PC-3 (cell line): ENCODE results near the gene COX10. TPM values are rescaled to one million over a fixed set of nuclear protein-coding genes. Genes with fewer than 3 reads are reported as not detected.
"Not testable (repeated sequence)": the region's sequence is repeated elsewhere in the genome, so short reads cannot be mapped to it uniquely, and the experiment has no call there.

Source experiments
- ATAC-seq: fragments of 200-7000 bp; cut with Tn5 transposase; 2 replicates; pipeline ENCODE4 v1.9.1; 2020; ENCODE audit warnings: mild to moderate bottlenecking, moderate library complexity
- BruUV-seq: library from RNA; stranded (reverse); fragments of 400-500 nt; replicated peaks from 2 replicates; lab custom pipeline; 2021; lab: Mats Ljungman, UMichigan
- CTCF ChIA-PET: fragments of 300-600 bp; sonication (Branson Sonifier 250); formaldehyde crosslinking; loops from one replicate; lab custom pipeline; 2022; ENCODE audit warnings: antibody characterized with exemption; lab: Charles Lee
- POLR2A ChIA-PET: fragments of 300-600 bp; sonication (Branson Sonifier 250); formaldehyde crosslinking; loops from one replicate; lab custom pipeline; 2022; ENCODE audit warnings: antibody characterized with exemption; ENCODE audit not compliant: unreplicated experiment; lab: Charles Lee
- DNase-seq: peaks from one replicate; pipeline ENCODE4 v3.0.0-alpha.2; 2015
- H2AFZ ChIP-seq: fragments of 300-600 bp; sonication (generic); 2 replicates; pipeline ENCODE4 v1.6.0; 2016; ENCODE audit warnings: antibody characterized with exemption, low read length
- H3F3A ChIP-seq: fragments of 300-600 bp; sonication (generic); one replicate; pipeline ENCODE4 v1.6.0; 2017; ENCODE audit warnings: antibody characterized with exemption, low read length, control low read depth, mild to moderate bottlenecking; ENCODE audit not compliant: unreplicated experiment
- H3K27ac ChIP-seq: fragments of 300-600 bp; sonication (generic); 2 replicates; pipeline ENCODE4 v1.5.1; 2016; ENCODE audit warnings: mild to moderate bottlenecking, low read length
- H3K27me3 ChIP-seq: fragments of 300-600 bp; sonication (generic); 2 replicates; pipeline ENCODE4 v1.6.1; 2016; ENCODE audit warnings: low read length, mixed read lengths
- H3K36me3 ChIP-seq: fragments of 300-600 bp; sonication (generic); 2 replicates; pipeline ENCODE4 v1.6.1; 2016; ENCODE audit warnings: low read depth, mixed run types, low read length, mixed read lengths
- H3K4me1 ChIP-seq: fragments of 300-600 bp; sonication (generic); 2 replicates; pipeline ENCODE4 v1.5.1; 2016; ENCODE audit warnings: low read length; ENCODE audit not compliant: insufficient read depth
- H3K4me2 ChIP-seq: fragments of 300-600 bp; sonication (generic); 2 replicates; pipeline ENCODE4 v1.6.0; 2016; ENCODE audit warnings: low read length
- H3K4me3 ChIP-seq: fragments of 300-600 bp; sonication (generic); 2 replicates; pipeline ENCODE4 v1.5.1; 2016; ENCODE audit warnings: mild to moderate bottlenecking, low read length, mixed read lengths
- H3K79me2 ChIP-seq: fragments of 300-600 bp; sonication (generic); 2 replicates; pipeline ENCODE4 v1.6.1; 2017; ENCODE audit warnings: low read length, mixed read lengths
- H3K9ac ChIP-seq: fragments of 300-600 bp; sonication (generic); 2 replicates; pipeline ENCODE4 v1.6.0; 2016; ENCODE audit warnings: mild to moderate bottlenecking, low read length
- H3K9me2 ChIP-seq: fragments of 300-600 bp; sonication (generic); replicated peaks from 2 replicates; pipeline ENCODE4 v1.6.1; 2016; ENCODE audit warnings: mixed run types, low read length, mixed read lengths
- H3K9me3 ChIP-seq: fragments of 300-600 bp; sonication (generic); 2 replicates; pipeline ENCODE4 v1.6.1; 2016; ENCODE audit warnings: low read length, mixed read lengths
- H4K20me1 ChIP-seq: fragments of 300-600 bp; sonication (generic); 2 replicates; pipeline ENCODE4 v1.6.1; 2016; ENCODE audit warnings: low read length, mixed read lengths
- EZH2 ChIP-seq: fragments of 300-600 bp; sonication (generic); IDR thresholded peaks from one replicate; pipeline ENCODE4 v1.6.1; 2017; ENCODE audit warnings: antibody characterized with exemption, mild to moderate bottlenecking, low read length; ENCODE audit not compliant: unreplicated experiment
- EZH2phosphoT487 ChIP-seq: fragments of 300-600 bp; sonication (generic); IDR thresholded peaks from 2 replicates; pipeline ENCODE4 v1.6.1; 2018; ENCODE audit warnings: mild to moderate bottlenecking, antibody characterized with exemption, low read length, borderline replicate concordance
- intact Hi-C: fragments of 100-400 bp; cut with micrococcal nuclease; formaldehyde crosslinking; loops from 2 replicates; pipeline ENCODE4 v1.9.0; 2023
- total RNA-seq: library from RNA; depleted of rRNA; stranded (reverse); fragments of >200 nt; gene quantifications from 2 replicates; pipeline ENCODE4 v1.2.3, GENCODE V29; 2014
- TF ChIP-seq, protein P1 (sequence below): fragments of 300-600 bp; sonication (generic); conservative IDR thresholded peaks from 2 replicates; pipeline ENCODE4 v1.5.1; 2017; ENCODE audit warnings: antibody characterized with exemption, low read depth, mild to moderate bottlenecking, low read length

Gene COX10
- total RNA-seq, 1 experiment from 2014 or later = 34.7 TPM

DNA sequence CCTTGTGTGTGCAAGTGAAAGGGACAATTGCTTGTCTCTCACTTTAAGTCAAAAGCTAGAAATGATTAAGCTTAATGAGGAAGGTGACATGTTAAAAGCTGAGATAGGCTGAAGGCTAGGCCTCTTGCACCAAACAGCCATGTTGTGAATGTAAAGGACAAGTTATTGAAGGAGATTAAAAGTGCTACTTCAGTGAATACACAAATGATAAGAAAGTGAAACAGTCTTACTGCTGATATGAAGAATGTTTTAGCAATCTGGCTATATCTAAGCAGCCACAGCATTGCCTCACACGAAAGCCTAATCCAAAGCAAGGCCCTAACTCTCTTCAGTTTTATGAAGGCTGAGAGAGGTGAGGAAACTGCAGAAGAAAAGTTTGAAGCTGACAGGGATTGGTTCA, 96.3 kb downstream of the COX10 start:
- DNase-seq (no peak), ATAC-seq (no peak)
- BruUV-seq = no TSS peak
- peaks cover 24% of the 10 kb centered on the region; the same call in 1 of the 2 replicates for H3K36me3 ChIP-seq
- ChIA-PET CTCF (no interaction called here), POLR2A (no interaction called here)
- H3K27me3 ChIP-seq = no peaks in the 10 kb centered on the region
- no peak overlapping the region for H3K4me3 ChIP-seq
- intact Hi-C loops = no loop called here
- TF ChIP-seq EZH2 (no peak), EZH2phosphoT487 (no peak)
- TF ChIP-seq, protein P1, sequence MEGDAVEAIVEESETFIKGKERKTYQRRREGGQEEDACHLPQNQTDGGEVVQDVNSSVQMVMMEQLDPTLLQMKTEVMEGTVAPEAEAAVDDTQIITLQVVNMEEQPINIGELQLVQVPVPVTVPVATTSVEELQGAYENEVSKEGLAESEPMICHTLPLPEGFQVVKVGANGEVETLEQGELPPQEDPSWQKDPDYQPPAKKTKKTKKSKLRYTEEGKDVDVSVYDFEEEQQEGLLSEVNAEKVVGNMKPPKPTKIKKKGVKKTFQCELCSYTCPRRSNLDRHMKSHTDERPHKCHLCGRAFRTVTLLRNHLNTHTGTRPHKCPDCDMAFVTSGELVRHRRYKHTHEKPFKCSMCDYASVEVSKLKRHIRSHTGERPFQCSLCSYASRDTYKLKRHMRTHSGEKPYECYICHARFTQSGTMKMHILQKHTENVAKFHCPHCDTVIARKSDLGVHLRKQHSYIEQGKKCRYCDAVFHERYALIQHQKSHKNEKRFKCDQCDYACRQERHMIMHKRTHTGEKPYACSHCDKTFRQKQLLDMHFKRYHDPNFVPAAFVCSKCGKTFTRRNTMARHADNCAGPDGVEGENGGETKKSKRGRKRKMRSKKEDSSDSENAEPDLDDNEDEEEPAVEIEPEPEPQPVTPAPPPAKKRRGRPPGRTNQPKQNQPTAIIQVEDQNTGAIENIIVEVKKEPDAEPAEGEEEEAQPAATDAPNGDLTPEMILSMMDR = no peak
- H4K20me1 ChIP-seq = no peaks in the 10 kb centered on the region
- H3K27ac ChIP-seq = no peak overlapping the region
- H2AFZ ChIP-seq = no peak overlapping the region
- H3K79me2 ChIP-seq = no peaks in the 10 kb centered on the region
- H3F3A ChIP-seq = no peaks in the 10 kb centered on the region
- peaks cover 14% of the 10 kb centered on the region for H3K9me3 ChIP-seq
- H3K9ac ChIP-seq = no peak overlapping the region
- H3K4me2 ChIP-seq = no peak overlapping the region
- H3K4me1 ChIP-seq = no peaks in the 10 kb centered on the region
- H3K9me2 ChIP-seq = no peaks in the 10 kb centered on the region

DNA sequence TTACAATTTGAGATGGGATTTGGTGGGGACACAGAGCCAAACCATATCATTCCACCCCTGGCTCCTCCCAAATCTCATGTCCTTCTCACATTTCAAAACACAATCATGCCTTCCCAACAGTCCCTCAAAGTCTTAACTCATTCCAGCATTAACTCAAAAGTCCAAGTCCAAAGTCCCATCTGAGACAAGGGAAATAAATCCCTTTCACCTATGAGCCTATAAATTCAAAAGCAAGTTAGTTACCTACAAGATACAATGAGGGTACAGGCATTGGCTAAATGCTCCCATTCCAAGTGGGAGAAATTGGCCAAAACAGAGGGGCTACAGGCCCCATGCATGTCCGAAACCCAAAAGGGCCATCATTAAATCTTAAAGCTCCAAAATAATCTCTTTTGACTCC, 98.5 kb downstream of the COX10 start:
- H3K9ac ChIP-seq, H2AFZ ChIP-seq, H3K27ac ChIP-seq, H3K4me3 ChIP-seq, H3K27me3 ChIP-seq, BruUV-seq, H3K4me1 ChIP-seq, H3K79me2 ChIP-seq, H4K20me1 ChIP-seq, H3F3A ChIP-seq, POLR2A ChIA-PET, H3K9me2 ChIP-seq, intact Hi-C loops, ATAC-seq, CTCF ChIA-PET, H3K4me2 ChIP-seq, DNase-seq: not testable (repeated sequence)
- Histone ChIP-seq H3K36me3 (peaks cover 22% of the 10 kb centered on the region; the same call in 1 of the 2 replicates), H3K9me3 (peaks cover 14% of the 10 kb centered on the region)

DNA sequence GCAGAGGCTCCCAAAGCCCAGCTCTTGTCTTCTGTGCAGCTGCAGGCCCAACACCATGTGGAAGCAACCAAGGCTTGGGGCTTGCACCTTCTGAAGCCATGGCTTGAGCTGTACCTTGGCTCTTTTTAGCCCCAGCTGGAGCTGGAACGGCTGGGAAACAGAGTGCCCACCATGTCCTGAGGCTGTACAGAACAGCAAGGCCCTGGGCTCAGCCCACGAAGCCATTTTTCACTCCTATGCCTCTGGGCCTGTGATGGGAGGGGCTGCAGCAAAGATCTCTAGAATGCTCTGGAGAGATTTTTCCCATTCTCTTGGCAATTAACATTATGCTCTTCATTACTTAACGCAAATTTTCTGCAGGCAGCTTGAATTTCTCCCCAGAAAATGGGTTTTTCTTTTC, 99.3 kb downstream of the COX10 start:
- Histone ChIP-seq H3K27me3 (no peaks in the 10 kb centered on the region), H2AFZ (no peak overlapping the region), H3K9me3 (peaks cover 14% of the 10 kb centered on the region), H3K4me2 (no peak overlapping the region), H3K4me1 (no peaks in the 10 kb centered on the region), H3K9ac (no peak overlapping the region), H3K36me3 (peaks cover 22% of the 10 kb centered on the region; the same call in 1 of the 2 replicates), H3K4me3 (no peak overlapping the region), H3K9me2 (no peaks in the 10 kb centered on the region), H3K27ac (no peak overlapping the region), H4K20me1 (no peaks in the 10 kb centered on the region), H3K79me2 (no peaks in the 10 kb centered on the region), H3F3A (no peaks in the 10 kb centered on the region)
- DNase-seq (no peak), ATAC-seq (no peak)
- TF ChIP-seq EZH2phosphoT487 (no peak), EZH2 (no peak)
- TF ChIP-seq, protein P1 = no peak
- POLR2A ChIA-PET = no interaction called here
- intact Hi-C loops = no loop called here
- BruUV-seq = no TSS peak
- CTCF ChIA-PET = no interaction called here
